B cell (primary cell): ENCODE measurements around the gene GFAP.

ENCODE experiments used
- CTCF ChIP-seq: fragments of 200-600 bp; IDR thresholded peaks from one replicate; pipeline ENCODE4 v1.8.0; 2022; ENCODE audit warnings: antibody characterized with exemption, mild to moderate bottlenecking
- EZH2 ChIP-seq: IDR thresholded peaks from 2 replicates; pipeline ENCODE4 v1.6.1; 2012; ENCODE audit warnings: borderline replicate concordance, low read depth, mild to moderate bottlenecking, moderate library complexity, low read length; ENCODE audit not compliant: insufficient read depth, poor library complexity, severe bottlenecking

DNA sequence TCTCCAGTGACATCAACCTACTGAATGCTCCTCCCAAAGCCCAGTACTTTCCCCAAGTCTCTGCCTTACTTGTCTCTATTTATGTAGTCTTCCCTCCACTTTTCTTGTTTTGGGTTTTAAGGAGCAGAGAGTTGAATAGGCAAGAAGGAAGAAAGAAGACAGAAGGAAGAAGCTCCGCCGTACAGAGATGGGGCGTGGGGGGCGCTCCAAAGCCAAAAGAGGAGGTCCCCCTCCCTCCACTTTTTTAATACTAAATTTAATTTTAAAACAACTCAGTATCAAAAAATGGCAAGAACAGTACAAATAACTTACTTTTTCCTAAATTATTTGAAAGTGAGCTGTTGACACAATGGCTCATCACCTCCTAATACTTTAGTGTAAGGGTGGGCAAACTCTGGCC lies 20.7 kb downstream of the GFAP start:
- TF ChIP-seq CTCF, result no peak
- no peak for TF ChIP-seq EZH2
